Measurements from ENCODE around the gene PAX4. TPM values are rescaled to one million over a fixed set of nuclear protein-coding genes. Genes with fewer than 3 reads are reported as not detected.

Gene PAX4, protein sequence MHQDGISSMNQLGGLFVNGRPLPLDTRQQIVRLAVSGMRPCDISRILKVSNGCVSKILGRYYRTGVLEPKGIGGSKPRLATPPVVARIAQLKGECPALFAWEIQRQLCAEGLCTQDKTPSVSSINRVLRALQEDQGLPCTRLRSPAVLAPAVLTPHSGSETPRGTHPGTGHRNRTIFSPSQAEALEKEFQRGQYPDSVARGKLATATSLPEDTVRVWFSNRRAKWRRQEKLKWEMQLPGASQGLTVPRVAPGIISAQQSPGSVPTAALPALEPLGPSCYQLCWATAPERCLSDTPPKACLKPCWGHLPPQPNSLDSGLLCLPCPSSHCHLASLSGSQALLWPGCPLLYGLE
- not detected for polyA plus RNA-seq (ENCODE audit: insufficient read length in 4 of 4)

DNA sequence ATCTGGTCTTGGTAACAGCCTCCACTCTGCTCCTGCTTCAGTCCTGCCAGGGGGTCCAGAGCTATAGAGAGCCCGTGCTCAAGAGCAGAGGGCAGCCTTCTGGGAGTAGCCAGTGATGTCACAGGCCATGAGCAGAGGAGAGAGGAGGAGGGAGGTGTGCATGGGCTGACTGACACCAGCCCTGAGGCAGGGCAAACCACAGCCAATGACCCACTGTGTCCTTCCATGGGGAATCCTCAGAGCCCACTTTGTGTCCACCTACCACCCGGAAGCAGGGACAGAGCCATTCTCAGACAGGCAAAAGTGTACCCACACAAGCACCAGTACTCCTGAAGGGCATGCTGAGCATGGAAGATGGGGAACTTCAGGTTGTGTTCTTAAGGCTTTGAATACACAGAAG is at the start of gene PAX4:
Gene PAX4, minus strand, starts transcription at position 101 of the 400 bp plus-strand sequence. CDS start 2,214 bp downstream, outside the sequence.
- DNase-seq (ENCODE audit: low read depth in 4 of 4, low spot score in 2 of 4), result no peak

DNA sequence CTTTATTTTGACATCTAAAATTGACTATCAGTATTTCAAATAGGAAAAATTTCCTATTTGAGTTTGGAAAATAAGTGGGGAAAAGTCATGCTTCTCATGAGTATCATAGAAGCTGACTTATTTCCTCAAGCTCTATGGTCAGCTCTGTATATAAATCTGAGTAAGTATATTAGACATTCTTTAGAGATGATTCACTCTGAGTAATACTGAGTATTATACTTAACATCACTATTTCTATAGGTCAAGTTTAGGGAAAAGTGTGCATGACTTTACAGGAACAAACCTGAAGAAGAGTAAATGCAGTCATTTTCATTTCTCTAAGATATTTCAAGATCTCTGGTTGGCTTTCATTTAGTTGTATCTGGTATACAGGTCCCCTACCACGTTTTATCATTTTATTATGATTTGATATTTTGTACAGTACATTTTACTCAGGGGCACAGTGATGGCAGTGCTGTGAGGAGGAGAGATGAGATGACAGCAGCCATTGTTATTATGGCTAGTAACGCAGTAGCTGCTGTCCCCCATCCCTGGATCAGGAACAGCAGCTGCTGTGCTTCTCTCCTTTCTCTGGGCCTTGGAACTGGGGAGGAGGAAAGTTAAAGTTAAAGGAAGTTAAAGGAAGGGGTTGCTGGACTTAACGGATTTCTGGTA is 49.2 kb upstream of the PAX4 start:
- DNase-seq (ENCODE audit: low read depth in 4 of 4, low spot score in 2 of 4), result no peak

DNA sequence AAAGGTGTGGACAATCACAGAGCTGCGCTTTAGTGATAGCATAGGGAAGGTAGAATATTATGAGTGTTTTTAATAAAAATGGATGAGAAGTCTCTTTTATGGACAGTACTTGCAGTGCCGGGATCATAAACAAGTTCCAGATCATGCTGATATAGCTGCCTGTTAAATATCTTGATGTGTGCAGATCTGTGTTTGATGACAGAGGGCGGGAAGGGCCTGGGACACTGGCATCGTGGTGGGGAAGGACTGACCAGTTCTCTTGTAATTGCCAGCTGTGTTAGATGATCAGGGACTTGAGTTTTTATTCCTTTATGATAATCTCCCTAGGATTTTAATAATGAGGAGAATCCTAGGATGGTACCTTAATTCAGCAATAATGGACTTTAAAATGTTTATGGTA is 48.7 kb upstream of the PAX4 start:
- no peak for DNase-seq (ENCODE audit: low read depth in 4 of 4, low spot score in 2 of 4)

DNA sequence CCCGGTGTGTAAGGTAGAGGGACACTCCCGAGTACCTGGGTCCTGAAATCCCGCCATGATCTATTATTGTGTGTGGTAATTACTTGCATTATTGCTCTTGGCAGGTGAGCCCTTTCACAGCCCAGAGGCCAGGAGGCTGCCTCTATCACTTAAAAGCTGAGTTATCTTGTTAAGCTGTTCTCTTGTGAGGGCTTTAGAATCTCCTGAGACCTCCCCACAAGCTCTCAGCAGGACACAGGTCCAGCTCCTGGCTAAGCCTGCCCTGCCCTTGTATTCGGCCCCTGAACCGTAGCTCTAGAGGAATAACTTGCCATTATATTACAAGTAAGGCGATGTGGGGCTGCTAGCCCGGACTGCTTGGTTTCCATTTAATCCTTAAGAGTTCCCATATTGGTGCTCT is 48.0 kb upstream of the PAX4 start:
- no peak for DNase-seq (ENCODE audit: low read depth in 4 of 4, low spot score in 2 of 4)

DNA sequence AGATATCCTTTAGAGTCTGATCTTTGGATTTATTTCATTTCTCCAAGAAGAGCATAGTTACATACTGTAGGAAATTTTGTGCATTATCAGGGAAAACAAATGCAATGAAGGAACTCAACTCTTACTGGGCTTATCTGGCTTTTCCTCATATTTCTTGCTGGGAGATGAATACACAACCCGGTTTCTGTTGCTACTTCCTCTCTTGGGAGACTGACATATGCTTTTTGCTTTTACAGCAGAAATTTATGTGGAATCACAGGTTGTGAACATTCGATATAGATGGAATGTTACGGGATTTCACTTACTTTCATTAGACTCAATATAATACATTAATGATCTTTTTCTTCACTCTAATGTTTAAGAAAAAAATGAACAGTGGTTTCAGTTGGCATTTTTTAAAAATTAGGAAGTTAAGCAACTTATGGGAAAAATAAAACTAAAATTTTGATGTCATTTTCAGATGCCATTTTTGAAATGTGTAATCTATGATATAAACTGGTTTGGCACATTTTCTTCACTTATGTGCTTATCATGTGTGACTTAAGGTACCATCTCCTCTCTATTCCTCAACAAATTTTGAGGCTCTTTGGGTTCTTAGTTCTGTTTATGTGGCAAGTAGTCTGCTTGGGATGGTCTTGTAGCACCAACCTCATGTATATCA is 41.2 kb upstream of the PAX4 start:
- DNase-seq (ENCODE audit: low read depth in 4 of 4, low spot score in 2 of 4), result no peak

DNA sequence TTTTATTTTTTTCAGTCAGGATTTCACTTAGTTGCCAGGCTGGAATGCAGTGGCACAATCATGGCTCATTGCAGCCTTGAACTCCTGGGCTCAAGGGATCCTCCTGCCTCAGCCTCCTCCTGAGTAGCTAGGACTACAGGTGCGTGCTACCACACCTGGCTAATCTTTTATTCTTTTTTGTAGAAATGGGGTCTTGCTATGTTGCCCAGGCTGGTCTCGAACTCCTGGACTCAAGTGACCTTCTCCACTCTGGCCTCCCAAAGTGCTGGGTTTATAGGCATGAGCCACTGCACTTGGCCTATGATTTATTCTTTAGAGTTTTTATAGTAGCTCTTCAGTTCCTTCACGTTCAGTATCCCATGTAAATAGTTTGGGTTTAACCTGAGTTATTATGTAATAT is 39.6 kb upstream of the PAX4 start:
- no peak for DNase-seq (ENCODE audit: low read depth in 4 of 4, low spot score in 2 of 4)

DNA sequence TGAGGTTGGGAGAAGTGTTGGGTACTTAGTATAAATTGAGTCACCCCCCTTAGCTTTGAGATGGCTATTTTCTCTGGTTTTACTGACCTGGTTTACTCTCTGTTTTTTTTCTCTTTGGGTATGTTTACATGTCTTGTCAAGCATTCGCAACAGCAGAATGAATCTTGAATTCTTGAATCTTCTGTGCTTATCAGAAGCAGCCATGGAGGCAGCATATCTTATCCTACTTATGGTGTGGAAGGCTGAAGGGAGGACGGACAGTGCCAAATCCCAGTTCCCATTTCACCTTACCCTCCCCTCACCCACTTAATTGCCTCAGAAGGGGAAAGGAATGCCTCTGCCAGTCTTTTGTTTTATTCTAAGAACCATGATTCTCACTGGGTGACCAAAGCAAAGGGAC is 37.8 kb upstream of the PAX4 start:
- no peak for DNase-seq (ENCODE audit: low read depth in 4 of 4, low spot score in 2 of 4)

DNA sequence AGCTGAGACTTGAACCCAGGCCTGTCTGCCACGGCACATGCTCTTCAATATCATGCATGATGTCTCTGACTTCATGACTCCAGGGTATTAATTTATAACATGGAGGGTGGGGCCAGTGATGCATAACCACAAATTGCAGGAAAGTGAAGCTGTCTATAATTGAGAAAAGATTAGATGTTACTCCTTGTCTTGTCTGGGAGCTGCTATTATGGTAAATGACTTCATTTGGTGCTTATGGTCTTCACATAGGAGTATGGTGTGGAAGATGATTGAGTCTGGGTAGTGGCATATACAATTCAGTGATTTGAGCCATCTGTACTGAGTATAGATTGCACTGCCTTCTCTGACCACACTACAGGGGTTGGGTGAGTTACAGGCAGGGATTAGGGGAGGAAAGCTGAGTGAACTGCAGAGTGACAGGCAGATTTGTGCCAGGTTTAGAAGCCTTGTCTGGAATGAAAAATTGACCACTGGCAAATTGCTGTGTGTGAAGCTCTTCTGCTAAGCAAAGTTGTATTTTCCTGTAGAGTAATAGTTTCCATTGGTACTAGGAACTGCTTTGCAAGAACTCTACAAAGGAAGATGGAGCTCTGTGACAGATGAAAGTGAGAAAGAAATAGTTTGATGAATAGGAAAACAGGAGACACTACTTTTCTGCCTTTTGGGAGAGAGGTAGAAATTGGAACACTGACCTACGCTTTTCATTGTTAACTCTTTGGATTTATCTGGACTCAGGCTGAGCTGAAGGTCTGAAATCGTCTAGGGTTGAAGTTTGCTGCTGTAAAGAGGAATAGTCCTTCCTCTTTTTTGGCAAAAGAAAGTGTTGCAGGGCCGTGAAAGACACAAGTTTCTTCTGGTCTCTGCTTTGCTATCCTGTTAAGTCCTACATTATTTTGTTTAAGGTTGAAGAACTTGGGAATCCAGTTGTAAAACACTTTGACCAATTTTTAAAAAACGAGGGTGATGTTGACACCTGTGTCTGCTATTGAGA is 36.8 kb upstream of the PAX4 start:
- DNase-seq (ENCODE audit: low read depth in 4 of 4, low spot score in 2 of 4), result no peak

DNA sequence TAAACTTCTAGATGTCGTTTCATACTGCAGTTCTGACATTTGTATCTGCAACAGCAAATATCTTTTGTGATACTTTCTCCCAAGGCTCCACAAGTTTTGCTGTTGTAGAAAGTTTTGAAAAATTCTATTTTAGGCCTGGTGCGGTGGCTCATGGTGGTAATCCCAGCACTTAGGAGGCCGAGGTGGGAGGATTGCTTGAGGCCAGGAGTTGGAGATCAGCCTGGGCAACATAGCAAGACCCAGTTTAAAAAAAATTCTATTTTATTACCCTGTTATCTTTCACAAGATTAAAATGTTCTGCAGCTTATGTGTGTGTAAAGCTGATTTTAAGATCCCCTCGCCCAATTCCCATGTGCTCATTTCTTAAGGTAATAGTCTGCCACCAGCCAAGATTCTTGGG is 35.5 kb upstream of the PAX4 start:
- DNase-seq (ENCODE audit: low read depth in 4 of 4, low spot score in 2 of 4), result no peak

DNA sequence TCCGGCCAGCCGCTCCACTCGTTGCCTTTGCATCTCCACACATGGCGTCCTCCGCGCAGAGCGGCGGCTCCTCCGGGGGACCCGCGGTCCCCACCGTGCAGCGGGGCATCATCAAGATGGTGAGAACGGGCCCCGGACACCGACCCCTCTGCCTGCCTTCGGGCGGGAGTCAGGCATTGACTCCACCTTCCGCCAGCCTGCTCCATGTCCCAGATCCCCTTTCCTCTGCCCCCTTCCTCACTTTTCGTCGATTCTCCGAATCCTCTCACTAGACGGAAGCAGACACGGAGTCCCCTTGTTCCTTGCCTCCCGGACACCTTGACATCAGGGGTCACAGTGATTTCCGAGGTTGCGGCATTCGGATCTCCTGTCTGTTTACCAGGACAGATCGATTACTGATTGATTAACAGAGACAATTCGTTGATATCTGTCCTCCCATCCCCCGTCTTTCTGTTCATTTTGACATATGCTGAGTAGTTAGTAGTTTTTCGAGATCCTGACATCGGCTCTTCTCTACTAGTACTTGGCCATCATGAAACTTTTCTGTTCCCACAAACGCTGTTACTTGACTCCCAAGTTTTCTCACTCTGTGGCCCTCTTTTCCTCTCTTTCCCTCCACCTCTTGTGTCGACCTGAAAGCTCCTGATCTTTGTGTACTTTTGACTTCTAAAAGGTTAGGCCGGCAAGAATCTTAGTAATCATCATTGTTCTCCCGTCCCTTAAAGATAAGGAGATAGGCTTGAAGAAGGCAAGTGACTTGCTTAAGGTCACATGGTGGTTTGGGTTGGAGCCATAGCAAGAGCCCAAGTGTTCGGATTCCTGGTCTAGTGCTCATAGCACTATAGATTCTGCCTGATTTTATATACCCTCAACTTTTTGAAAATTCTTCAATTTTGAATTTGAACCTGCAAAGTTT is 34.6 kb upstream of the PAX4 start:
- DNase-seq (ENCODE audit: low read depth in 4 of 4, low spot score in 2 of 4), result no peak

DNA sequence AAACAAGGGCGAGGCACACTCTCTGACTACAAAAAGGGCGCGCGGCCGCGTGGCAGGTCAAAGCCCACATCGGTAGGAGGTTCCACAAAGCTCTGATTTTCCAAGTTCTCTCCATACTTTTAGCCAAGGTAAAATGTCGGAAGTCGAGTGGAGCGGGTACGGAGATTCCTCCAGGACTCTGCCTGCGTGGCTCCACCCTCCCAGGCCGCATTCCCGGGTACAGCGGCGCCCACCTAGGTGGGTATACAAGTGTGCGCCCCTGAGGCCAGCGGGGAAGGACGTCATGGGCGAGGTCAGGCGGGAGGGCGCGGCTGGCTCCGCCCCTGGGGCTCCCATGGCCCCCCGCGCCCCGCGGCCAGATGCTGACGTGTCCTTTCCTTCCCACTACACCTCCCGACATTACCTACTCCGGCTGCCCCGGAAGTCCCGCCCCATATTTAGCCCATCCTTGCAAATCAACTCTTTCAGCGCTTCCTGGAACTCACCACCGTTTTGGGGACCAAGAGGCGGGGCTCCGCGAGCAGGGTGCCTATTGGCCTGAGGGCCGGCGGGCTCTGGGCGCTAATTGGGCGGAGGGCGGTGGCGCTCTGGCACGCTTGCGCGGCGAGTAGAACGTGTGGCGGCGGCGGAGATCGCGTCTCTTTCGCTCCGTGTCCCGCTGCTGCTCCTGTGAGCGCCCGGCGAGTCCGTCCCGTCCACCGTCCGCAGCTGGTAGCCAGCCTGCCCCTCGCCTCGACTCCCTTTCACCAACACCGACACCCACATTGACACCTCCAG is 33.8 kb upstream of the PAX4 start, which contains the start of gene SND1:
Gene SND1, plus strand, starts transcription at position 639 of the 777 bp plus-strand sequence. CDS start 180 bp downstream, outside the sequence.
- peak; percentile 92 to 97 (median 95) for DNase-seq (ENCODE audit: low read depth in 4 of 4, low spot score in 2 of 4)

DNA sequence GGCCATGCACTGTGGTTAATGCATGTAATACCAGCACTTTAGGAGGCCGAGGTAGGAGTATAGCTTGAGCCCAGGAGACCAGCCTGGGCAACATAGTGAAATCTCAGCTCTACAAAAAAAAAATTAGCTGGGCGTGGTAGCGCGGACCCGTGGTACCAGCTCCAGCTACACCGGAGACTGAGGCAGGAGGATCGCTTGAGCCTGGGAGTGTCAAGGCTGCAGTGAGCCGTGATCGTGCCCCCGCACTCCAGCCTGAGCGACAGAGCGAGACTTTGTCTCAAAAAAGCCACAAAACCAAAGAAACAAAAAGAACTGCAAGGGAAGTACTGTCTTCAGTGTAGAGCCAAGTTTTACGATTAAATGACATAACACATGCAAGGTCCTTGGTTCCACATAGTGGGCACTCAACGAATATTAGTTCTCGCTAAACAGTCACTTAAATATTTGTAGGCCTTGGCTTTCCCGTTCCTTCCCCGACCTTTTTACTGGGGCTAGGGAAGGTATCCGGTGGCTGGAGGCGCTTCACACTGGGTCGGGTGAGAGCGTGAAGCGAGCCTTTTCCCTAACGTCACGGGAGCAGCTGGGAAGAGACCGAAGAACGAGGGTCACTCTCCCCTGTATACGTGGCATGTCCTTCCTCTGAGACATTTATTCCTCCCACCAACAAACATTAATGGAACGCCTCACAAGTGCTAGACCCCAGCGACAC is 33.1 kb upstream of the PAX4 start:
- peak in 3 of 4 donors; percentile 47 to 84 (median 78) for DNase-seq (ENCODE audit: low read depth in 4 of 4, low spot score in 2 of 4)

DNA sequence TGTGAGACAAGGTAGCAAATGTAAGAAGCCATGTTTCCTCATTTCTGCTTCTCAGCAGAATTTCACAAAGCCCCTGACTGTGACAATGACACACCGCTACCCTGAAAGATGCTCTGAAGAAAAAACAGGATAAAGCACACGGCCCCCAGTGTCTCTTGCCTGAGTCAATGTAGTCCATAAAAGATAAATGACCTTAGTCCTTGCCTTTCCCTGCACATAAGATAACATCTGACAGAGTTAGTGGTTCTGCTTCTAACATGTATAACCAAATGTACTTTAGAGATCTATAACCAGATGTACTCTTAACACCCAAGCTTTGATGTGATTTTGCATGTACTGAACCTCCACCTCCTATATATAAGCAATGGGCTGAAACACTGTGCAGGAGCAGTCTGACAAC is 31.0 kb upstream of the PAX4 start:
- DNase-seq (ENCODE audit: low read depth in 4 of 4, low spot score in 2 of 4), result no peak

DNA sequence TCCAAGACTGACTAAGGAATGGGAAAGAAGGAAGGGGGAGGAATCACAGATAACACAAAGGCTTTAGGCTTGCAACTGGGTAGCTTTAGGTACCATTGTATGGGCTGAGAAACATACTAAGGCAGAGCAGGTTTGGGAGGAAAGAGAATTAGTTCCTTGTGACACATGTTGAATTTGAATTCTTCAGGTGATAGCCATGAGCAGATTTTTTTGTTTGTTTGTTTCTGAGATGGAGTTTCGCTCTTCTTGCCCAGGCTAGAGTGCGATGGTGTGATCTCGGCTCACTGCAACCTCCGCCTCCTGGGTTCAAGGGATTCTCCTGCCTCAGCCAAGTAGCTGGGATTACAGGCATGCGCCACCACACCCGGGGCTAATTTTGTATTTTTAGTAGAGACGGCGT is 29.7 kb upstream of the PAX4 start:
- DNase-seq (ENCODE audit: low read depth in 4 of 4, low spot score in 2 of 4), result no peak

DNA sequence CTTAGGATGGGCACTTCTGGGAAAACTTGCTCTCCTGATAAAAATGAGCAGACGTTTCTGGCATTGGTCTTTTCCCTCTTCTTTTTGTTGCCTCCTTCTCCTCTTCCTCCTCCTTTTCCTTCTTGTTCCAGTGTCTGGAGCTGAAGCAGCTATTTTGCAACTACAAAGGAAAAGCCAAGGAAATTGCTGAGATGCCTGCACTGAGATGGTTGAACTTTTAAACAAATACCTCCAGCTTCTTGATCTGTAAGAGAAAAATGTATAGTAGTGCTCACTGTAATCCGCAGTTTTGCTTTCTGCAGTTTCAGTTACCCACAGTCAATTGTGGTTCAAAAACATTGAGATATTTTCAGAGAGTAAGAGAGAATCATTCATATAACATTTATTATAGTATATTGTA is 26.5 kb upstream of the PAX4 start:
- DNase-seq (ENCODE audit: low read depth in 4 of 4, low spot score in 2 of 4), result no peak

DNA sequence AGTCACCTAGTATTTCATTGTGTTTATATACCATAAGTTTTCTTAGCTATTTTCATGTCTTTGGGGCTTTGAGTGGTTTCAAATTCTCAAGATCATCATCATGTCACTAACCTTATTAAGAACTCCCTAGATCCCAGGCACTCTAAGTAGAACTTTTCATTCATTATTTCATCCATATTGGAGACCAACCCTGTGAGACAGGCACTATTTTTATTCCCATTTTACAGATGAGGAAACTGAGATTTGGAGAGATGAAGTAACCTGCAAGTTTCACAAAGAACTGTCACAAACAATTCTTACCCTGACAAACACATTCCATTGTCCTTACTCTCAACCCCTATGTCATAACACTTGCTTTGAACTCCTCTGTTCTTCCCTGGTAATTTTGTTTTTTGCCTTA is 20.3 kb upstream of the PAX4 start:
- no peak for DNase-seq (ENCODE audit: low read depth in 4 of 4, low spot score in 2 of 4)

DNA sequence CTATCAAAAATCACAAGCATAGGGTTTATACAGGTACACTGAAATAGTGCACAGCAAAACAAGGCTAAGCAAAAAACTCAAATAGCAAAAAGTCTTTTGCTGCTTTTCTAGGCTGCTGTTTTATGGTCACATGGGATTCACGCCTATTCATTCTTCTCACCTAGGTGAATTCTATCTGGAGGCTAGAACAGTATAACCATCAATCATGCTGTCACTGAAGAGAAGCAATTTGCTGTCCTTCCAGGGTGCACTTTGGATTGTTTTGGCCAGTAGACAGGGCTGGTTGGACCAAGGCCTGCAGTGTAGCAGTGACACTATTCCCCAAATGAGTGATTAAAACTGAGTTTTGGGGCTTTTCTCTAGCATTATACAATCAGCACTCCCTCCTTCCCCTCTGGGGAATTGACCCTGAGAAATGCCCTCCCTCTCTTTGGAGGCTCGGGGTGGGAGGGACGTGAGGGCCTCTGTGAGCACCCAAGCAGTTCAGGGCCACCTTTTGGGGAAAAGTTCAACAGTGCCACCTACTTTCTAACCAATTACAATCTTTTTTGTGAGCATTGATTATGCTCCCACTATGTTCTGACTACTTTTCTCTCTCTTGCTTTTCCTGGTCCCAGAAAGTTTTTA is 17.8 kb upstream of the PAX4 start:
- DNase-seq (ENCODE audit: low read depth in 4 of 4, low spot score in 2 of 4), result no peak
